ENCODE data around the gene GALM.
"Not testable (repeated sequence)": the region's sequence is repeated elsewhere in the genome, so short reads cannot be mapped to it uniquely, and the experiment has no call there.

Gene GALM

GRCh38 chr2:38713338-38713737, 47.4 kb downstream of the GALM start:
- DNase-seq: no peak

GRCh38 chr2:38714941-38715340, 49.0 kb downstream of the GALM start:
- not testable (repeated sequence) for DNase-seq

- no peak for DNase-seq
These were observed 50.3 kb downstream of the GALM start for GRCh38 chr2:38716185-38716584.

GRCh38 chr2:38718601-38719000, 52.7 kb downstream of the GALM start:
- no peak for DNase-seq

GRCh38 chr2:38719706-38720105, 53.8 kb downstream of the GALM start:
- no peak for DNase-seq

- no peak for DNase-seq
These were observed 54.8 kb downstream of the GALM start for GRCh38 chr2:38720613-38721241.

GRCh38 chr2:38722271-38723061, 56.6 kb downstream of the GALM start:
- no peak for DNase-seq

- DNase-seq: no peak
These were observed 57.3 kb downstream of the GALM start for GRCh38 chr2:38723173-38723572.

- DNase-seq: no peak
These were observed 61.7 kb downstream of the GALM start for GRCh38 chr2:38727661-38728060.

GRCh38 chr2:38728694-38729093, 62.8 kb downstream of the GALM start:
- no peak for DNase-seq

GRCh38 chr2:38731090-38731489, 65.2 kb downstream of the GALM start:
- no peak for DNase-seq

- no peak for DNase-seq
These were observed 65.8 kb downstream of the GALM start for GRCh38 chr2:38731684-38732221.

GRCh38 chr2:38733300-38733971, 67.5 kb downstream of the GALM start:
- DNase-seq: no peak

- DNase-seq: no peak
These were observed 68.6 kb downstream of the GALM start for GRCh38 chr2:38734299-38735058.

- DNase-seq: no peak
These were observed 70.0 kb downstream of the GALM start for GRCh38 chr2:38735999-38736320.

GRCh38 chr2:38737000-38737698, 71.2 kb downstream of the GALM start:
- DNase-seq: not testable (repeated sequence)

- no peak for DNase-seq
These were observed 72.0 kb downstream of the GALM start for GRCh38 chr2:38737925-38738324.

GRCh38 chr2:38739524-38739923, 73.6 kb downstream of the GALM start:
- DNase-seq: no peak

GRCh38 chr2:38740851-38741731, 75.2 kb downstream of the GALM start:
- DNase-seq: peak; percentile 55

- no peak for DNase-seq
These were observed 77.1 kb downstream of the GALM start for GRCh38 chr2:38742797-38743559.

All from central memory CD4-positive, alpha-beta T cell (primary cell).